ENCODE data around the gene PLD3.

PLD3 gene

DNA sequence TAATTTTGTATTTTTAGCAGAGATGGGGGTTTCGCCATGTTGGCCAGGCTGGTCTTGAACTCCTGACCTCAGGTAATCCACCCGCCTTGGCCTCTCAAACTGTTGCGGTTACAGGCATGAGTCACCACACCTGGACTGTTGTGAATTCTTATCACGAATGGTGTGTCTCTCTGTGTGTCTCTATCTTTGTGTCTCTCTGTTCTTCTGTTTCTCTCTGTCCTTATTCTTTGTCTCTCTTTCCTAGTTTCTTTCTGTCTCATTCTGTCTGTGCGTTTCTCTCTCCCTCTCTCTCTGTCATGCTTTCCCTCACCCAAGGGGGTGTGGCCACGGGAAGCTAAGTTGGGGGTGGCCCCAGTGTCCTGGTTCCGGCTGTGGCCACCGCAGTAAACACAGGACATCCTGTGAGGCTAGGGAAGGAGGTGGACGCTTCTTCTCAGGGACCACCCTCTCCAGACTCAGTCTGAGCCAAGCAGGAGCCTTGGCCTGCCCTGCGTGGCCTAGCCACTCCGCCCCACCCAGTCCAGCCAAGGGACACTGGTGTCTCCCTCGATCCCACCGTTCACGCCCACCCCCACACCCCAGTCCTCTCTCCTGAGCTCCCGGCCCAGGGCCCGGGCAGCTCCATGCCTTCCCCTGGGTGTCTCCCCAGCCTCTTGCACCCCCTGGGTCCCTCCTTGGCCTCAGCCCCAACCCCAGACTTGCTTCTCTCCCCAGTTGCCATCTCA lies 68.6 kb downstream of the PLD3 start:
- DNase-seq, result no peak

DNA sequence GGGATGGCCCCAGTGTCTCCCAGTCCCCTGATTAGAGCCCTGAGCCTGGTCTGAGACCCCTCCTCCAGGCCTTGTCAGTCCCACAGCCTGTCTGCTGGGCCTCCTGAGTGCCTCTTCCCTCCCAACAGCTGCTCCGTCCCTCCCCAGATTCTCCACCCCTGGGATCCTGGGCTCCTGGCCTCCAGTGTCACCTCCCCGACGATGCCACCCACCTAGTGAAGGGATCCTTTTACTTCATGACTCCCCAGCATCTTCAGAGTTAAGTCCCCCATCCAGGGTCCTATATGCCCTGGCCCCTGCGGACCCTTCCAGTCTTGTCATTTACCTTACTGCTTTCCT lies 69.1 kb downstream of the PLD3 start:
- no peak for DNase-seq

DNA sequence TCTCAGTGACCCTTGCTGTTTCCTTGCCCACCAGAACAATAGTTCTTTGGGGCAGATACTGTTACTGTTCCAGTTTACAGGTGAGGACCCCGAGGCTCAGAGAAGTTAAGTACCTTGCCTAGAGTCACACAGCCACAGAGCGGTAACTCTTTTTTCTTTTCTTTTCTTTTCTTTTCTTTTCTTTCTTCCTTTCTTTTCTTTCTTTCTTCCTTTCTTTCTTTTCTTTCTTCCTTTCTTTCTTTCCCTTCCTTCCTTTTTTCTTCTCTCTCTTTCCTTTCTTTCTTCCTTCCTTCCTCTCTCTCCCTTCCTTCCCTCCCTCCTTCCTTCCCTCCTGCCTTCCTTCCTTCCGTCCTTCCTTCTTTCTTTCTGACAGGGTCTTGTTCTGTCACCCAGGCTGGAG lies 69.5 kb downstream of the PLD3 start:
- no peak for DNase-seq

DNA sequence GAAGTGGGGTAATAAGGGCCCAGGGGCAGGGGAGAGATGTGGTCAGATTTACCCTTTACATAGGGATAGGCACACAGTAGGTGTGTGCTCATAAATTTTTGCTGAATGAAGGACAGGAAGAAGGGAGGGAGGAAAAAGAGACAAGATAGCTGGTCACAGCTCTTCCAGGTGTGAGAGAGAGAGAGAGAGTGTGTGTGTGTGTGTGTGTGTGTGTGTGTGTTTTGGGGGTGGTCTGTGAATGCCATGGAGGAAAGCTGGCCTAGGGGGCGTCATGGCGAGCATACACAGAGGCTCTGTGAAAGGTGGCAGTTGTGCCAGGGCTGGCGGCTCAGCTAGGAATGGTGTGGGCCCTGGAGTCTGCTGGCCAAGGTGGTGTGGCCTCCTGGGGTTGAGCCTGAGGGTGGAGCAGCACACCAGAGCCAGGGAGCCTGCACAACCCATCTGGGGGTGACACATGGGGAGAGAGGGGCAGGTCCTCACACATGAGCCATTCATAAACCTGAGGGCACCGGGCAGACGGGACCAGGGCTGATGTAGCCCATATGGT lies 70.6 kb downstream of the PLD3 start:
- no peak for DNase-seq

DNA sequence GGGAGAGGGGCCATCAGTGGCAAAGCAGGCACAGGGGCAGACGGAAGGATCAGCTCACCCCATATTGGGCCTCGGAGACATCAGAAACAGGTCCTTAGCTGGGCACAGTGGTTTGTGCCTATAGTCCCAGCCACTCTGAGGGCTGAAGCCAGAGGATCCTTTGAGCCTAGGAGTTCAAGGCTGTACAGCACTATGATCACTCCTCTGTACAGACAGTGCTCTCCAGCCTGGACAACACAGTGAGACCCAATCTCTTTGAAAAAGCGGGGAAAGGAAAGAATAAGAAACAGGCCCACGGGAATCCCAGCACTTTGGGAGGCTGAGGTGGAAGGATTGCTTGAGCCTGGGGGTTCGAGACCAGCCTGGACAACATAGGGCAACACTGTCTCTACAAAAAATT lies 71.3 kb downstream of the PLD3 start:
- DNase-seq, result no peak

DNA sequence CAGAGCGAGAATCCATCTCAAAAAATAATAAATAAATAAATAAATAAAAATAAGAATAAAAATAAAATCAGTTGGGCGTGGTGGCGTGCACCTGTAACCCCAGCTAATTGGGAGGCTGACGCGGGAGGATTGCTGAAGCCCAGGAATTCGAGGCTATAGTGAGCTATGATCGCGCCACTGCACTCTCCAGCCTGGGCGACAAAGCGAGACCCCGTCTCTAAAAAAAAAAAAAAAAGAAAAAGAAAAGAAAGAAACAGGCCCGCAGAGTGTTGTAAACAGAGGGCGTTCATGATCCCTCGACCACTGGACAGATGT lies 71.9 kb downstream of the PLD3 start:
- DNase-seq, result no peak

DNA sequence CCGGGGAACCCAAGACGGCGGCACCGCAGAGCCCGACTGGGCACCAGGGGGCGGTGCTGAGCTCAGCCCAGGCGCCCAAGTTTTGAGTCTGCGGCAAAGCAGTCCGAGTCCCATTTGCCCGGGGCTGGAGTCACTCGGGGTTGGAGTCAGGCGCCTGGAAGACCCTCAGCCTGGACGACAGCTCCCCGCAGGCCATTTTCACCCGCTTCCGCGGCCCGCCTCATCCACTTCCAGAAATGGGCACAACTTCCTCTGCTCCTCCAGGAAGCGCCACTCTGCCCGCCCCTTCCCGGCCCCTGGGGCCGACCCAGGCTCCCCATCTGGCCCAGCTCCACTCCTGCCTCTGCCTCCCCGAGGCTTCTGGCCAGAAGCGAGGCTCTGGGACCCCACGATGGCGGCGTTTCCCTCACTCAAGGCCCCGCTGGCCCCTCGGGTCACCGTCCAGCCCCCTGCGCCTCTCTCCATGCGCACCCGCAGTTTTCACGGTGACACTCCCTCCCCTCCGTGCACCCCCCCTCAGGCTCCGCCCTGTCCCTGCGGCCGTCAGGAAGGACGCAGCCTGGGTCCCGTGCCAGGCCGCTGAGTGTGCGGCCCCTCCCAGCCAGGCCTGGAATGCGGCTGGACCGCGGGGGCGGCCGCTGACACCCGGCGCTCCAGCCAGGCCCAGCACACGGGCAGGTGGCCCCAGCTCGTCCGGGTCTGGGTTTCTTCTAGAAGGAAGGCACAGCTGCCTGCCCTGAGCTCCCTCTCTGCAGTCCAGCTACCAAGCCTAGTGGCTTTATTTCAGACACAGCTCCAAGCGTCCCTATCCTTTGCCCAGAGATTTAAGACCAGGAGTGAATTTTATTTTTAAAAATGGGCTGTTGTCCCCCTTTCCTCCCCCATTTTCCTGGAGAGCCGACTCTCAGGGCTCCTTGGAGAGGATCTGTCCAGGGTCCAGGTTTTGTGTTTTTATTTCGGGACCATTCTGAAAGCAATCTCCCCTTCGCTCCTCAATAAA lies 72.6 kb downstream of the PLD3 start:
- peak; percentile 71 to 95 for DNase-seq

DNA sequence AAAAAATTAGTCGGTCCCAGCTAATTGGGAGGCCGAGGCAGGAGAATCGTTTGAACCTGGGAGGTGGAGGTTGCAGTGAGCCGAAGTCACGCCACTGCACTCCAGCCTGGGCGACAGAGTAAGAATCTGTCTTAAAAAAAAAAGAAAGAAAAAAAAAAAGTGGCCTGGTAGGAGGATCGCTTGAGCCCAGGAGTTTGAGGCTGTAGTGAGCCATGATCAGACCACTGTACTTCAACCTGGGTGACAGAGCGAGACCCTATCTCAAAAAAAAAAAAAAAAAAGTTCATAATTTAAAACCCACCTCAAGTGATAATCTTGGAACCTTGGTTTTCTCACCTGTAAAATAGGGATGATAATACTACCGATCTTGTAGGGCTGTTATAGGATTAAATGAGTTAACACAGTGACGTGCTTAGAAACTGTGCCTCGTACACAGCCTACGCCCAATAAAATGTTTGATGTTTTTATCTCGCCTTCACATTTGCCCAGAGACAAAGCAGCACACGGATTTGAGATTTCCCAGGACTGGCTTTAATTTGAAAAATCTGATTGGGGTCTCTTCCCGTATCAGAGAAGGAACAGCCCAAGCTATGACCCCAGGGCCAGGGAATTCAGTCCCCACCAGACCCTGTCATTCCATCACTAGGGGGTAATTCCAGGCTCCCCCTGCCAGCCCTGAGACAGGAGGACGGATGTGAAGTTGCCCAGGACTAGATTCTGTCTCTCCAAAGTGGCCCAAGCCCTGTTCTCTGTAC lies 73.7 kb downstream of the PLD3 start:
- no peak for DNase-seq

DNA sequence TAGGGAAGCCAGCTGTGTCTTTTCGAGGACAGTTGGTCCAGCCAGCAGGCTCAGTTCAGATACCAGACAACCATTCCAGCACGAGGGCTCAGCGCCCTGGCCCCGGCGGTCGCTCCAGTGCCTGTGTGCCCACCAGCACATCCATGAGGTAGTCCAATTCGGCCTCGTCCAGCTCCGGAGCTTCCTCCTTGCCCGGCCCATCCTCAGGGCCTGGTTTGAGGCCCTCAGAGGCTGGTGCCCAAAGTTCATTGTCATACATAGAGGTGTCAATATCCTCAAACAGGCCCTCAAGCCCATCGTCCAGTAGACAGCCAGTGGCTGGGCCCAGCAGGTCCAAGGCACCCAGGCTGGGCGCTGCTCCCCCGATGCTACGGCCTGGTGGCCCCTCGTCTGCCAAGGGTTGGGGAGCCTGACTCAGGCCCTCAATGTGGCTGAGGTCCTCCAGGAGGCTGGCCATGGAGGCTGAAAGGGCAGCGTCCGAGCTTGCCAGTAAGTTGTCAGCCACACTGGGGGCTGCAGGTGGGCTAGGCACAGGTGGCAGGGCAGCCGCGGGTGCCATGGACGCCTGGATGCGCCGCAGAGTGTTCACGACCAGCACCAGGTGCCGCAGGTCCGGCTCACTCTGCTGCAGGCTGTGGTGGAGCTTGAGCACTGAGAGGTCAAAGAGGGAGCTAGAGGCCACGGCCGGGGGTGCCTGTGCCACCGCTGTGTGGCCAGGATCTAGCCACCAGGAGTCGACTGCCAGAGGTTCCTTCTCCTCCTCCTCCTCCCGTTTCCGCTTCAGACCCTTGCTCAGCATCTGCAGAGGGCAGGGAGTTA lies 74.5 kb downstream of the PLD3 start:
- DNase-seq, result no peak

DNA sequence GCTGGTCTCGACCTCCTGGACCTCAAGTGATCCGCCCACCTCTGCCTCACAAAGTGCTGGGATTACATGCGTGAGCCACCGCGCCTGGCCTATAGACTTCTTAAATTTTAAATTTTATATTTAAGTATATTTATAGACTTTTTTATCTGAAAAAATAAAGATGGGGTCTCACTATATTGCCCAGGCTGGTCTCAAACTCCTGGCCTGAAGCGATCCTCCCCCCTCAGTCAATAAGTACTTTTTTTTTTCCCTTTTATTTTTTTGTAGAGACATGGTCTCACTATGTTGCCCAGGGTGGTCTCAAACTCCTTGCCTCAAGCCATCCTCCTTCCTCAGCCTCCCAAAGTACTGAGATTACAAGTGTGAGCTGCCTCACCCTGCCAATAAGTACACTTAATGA lies 75.4 kb downstream of the PLD3 start:
- no peak for DNase-seq

DNA sequence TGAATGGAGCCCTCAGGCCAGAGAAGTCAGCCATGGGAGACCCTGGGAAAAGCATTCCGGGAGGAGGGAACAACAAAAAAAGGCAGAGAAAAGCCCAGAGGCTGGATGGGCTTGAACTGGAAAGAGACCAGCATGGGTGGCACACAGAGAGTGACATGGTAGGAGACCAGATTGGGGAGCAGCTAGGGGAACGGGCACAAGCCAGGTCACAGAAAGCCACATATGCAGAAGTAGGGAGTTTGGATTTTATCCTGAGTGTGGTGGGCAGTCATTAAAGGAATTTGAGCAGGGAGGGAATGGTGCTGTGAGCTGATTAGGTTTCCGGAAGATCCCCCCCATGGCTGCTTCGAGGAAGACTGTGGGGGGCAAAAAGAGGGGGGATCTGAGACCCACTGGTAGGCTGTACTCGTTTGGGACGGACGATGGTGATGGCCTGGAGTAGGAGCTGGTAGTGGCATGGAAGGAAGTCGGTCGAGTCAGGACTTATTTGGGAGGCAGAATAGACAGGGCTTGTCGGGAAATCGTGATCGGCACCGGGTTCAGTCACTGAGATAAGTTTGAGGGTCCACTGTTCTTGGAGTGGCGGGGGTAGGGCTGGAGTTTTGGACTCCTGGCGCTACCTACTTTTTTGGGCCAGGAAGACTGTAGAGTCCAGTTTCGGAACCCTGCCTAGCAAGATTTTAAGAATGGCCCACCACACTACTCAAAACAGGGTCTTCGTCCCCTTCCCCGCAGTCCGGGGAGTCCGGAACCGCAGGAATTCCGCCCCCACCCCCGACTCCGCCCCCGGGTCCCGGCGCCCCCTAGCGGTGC lies 76.3 kb downstream of the PLD3 start:
- no peak for DNase-seq

DNA sequence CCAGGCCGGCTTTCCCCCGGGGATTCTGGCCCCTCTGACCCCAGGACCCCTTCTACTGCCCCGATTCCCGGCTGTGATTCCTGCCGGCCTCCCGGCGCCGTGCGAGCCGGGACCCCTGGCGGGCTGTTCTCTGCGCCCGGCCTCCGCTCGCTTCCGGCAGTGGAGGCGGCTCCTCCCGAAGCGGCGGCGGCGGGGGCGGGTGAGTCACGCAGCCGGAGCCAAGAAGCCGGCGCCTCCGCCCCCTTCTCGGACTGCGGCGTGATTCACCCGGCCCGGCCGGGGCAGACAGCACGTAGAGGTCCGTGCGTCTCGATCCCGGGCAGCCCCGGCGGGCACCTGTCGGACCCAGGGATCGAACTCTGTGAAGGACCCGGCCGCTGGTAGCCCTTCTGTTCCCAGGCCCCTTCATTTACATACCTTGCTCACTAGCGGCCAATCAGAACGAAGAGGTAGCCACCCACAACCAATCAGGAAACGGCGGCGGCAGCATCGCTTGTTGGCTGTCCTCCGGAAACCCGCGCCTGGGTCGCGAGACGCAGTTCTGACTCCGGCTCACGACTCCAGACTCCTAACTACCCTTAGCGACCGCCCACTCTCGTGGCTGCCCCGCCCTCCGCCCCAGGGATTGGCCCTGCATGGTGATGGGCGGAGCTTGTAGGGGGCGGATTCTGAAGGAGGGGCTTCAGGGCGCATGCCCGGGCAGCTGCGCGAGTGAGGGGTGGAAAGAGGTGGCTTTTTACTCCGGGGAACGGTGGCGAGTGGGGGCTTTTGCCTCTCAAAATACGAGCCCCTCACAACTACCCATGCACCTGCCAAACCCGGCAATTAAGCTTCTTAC lies 77.2 kb downstream of the PLD3 start, which contains the start of gene SERTAD1:
TSS of gene SERTAD1 (minus strand) at position 543 of the 838 bp plus-strand sequence. CDS start 2,446 bp downstream, outside the sequence.
- DNase-seq, result peak; percentile 99 to 100
